ENCODE results near the gene ADISSP.
A peak's percentile ranks its signal among the peaks of the same experiment; 100 is the strongest.
"Not testable (repeated sequence)": the region's sequence is repeated elsewhere in the genome, so short reads cannot be mapped to it uniquely, and the experiment has no call there.

The ADISSP gene

GRCh38 chr20:3789201-3789600 lies 21.6 kb upstream of the ADISSP start:
- H3K9ac ChIP-seq (ENCODE audit: low read depth, low read length); H3K36me3 ChIP-seq (ENCODE audit: insufficient read depth, low read length); H3K4me1 ChIP-seq (ENCODE audit: insufficient read depth, low read length); H3K9me3 ChIP-seq (ENCODE audit: control insufficient read depth, insufficient read depth, low read length): not testable (repeated sequence)

DNA sequence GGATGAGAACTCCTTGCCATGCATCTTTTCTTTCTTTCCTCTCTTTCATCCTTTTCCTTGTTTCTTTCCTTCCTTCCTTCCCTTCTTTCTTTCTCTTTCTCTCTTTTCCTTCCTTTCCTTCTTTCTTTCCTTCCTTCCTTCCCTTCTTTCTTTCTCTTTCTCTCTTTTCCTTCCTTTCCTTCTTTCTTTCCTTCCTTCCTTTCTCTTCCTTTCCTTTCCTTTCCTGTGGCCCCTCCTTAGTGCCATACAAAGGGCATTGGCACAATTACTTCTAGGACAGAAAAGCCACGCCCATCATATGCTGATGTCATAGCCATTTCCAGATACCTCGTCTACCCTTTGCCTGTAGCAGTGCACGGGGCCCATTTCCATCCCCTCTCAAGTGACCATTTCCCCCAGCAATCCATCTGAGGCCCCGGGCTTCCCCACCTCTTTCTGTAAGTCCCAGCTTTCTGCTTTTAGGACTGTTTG lies 21.2 kb upstream of the ADISSP start:
- Histone ChIP-seq H3K4me1 (ENCODE audit: insufficient read depth, low read length) (no peaks in the 10 kb centered on the region; the same call in 1 of the 2 replicates), H3K9me3 (ENCODE audit: control insufficient read depth, insufficient read depth, low read length) (no peaks in the 10 kb centered on the region), H3K9ac (ENCODE audit: low read depth, low read length) (no peak overlapping the region), H3K36me3 (ENCODE audit: insufficient read depth, low read length) (no peaks in the 10 kb centered on the region)

DNA sequence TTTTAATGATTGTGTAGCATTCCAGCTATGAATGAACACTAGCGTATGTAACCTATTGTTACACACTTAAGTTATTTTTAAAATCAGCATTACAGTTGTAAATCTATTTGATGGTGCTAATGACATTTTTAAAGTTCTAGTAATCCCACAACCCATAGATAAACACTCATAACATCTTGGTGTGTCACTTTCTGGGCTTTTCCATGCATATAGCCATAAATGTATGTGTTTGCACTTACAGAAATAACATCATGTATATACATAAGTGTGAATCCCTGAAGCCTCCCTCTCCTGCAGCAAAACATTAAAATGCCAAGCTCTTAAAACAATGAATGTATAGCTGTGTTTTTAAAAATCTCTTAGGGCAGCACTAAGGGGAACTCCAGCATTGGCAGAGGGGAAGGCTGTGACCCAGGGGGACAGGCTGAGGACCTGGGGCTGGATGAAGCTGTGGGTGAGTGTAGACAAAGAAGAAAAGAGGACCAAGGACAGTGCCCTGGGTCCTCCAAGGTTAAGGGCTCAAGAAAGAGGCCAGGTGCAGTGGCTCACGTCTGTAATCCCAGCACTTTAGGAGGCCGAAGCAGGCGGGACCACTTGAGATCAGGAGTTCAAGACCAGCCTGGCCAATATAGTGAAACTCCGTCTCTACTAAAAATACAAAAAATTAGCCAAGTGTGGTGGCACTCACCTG lies 19.9 kb upstream of the ADISSP start:
- H3K36me3 ChIP-seq (ENCODE audit: insufficient read depth, low read length): no peaks in the 10 kb centered on the region; the same call in 1 of the 2 replicates
- no peaks in the 10 kb centered on the region; the same call in 1 of the 2 replicates for H3K4me1 ChIP-seq (ENCODE audit: insufficient read depth, low read length)
- H3K9ac ChIP-seq (ENCODE audit: low read depth, low read length): peak overlapping the region; percentile 13; the same call in 1 of the 2 replicates
- H3K9me3 ChIP-seq (ENCODE audit: control insufficient read depth, insufficient read depth, low read length): no peaks in the 10 kb centered on the region

GRCh38 chr20:3786665-3787323 lies 19.2 kb upstream of the ADISSP start, which contains the start of gene CENPB:
Gene CENPB, minus strand, starts transcription at chr20:3786740. Its CDS starts 257 bp downstream, at chr20:3786483.
- H3K36me3 ChIP-seq (ENCODE audit: insufficient read depth, low read length): no peaks in the 10 kb centered on the region; the same call in 1 of the 2 replicates
- peak within 1 kb of the TSS; percentile 47 for H3K9ac ChIP-seq (ENCODE audit: low read depth, low read length)
- H3K4me1 ChIP-seq (ENCODE audit: insufficient read depth, low read length): no peaks in the 10 kb centered on the region; the same call in 1 of the 2 replicates
- H3K9me3 ChIP-seq (ENCODE audit: control insufficient read depth, insufficient read depth, low read length): no peaks in the 10 kb centered on the region

GRCh38 chr20:3786126-3786484 lies 18.6 kb upstream of the ADISSP start:
- Histone ChIP-seq H3K4me1 (ENCODE audit: insufficient read depth, low read length) (no peaks in the 10 kb centered on the region; the same call in 1 of the 2 replicates), H3K36me3 (ENCODE audit: insufficient read depth, low read length) (no peaks in the 10 kb centered on the region; the same call in 1 of the 2 replicates), H3K9me3 (ENCODE audit: control insufficient read depth, insufficient read depth, low read length) (no peaks in the 10 kb centered on the region), H3K9ac (ENCODE audit: low read depth, low read length) (peak overlapping the region; percentile 47)

DNA sequence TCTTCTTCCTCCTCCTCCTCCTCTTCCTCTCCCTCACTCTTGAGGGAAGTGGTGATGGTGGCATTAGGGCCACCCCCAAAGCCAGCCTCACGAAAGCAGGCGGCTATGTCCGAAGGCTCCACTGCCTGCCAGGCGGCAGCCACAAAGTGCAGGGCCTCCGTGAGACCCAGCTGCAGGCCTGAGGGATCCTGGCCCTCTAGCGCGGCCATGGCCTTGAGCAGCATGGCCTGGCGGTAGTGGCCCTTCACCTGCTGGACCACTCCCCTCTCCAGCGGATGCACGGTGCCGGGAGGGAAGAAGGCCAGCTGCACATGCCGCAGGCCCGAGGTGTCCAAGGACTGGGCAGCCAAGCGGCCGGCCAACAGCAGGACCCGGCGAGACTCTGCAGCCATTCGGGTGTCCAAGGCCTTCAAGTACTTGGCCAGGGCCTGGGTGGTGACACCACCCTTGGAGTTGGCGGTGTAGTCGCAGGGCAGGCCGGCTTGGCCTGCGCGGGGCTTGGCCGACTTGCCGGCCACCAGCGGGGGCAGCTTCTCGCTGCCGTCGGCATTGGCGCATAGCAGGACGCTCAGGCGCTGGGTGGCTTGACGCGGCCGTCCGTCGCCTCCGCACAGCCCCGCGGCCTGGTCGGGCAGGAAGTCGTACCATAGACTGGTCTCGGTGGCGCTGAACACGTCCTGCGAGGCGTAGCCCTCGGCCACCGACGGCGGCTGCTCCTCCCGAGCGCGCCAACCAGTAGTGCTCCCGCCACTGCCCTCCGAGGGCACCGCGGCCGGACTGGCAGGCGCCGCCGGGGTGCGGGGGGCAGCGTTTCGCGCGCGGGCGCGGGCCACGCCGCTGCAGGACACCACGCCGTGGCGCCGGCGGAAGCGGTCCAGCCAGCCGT lies 17.9 kb upstream of the ADISSP start:
- H3K9me3 ChIP-seq (ENCODE audit: control insufficient read depth, insufficient read depth, low read length): no peaks in the 10 kb centered on the region
- H3K36me3 ChIP-seq (ENCODE audit: insufficient read depth, low read length): no peaks in the 10 kb centered on the region; the same call in 1 of the 2 replicates
- peak overlapping the region; percentile 47 for H3K9ac ChIP-seq (ENCODE audit: low read depth, low read length)
- H3K4me1 ChIP-seq (ENCODE audit: insufficient read depth, low read length): no peaks in the 10 kb centered on the region; the same call in 1 of the 2 replicates

DNA sequence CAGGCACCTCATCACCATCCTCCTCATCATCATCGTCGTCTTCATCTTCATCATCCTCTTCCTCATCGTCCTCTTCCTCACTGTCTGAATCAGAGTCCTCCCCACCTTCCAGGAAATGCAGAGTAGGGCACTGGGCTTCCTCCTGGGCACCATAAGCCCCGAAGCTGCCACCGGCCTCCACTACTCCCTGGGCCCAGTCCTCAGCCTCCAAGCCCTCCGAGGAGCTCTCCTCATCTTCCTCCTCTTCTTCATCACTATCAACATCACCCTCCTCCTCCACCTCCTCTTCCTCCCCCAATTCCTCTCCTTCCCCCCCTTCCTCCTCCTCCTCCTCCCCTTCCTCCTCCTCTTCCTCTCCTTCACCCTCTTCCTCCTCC lies 17.3 kb upstream of the ADISSP start:
- Histone ChIP-seq H3K9ac (ENCODE audit: low read depth, low read length) (no peak overlapping the region), H3K9me3 (ENCODE audit: control insufficient read depth, insufficient read depth, low read length) (no peaks in the 10 kb centered on the region), H3K36me3 (ENCODE audit: insufficient read depth, low read length) (no peaks in the 10 kb centered on the region; the same call in 1 of the 2 replicates), H3K4me1 (ENCODE audit: insufficient read depth, low read length) (no peaks in the 10 kb centered on the region; the same call in 1 of the 2 replicates)

GRCh38 chr20:3784216-3784853 lies 16.8 kb upstream of the ADISSP start:
- Histone ChIP-seq H3K9me3 (ENCODE audit: control insufficient read depth, insufficient read depth, low read length) (no peaks in the 10 kb centered on the region), H3K36me3 (ENCODE audit: insufficient read depth, low read length) (no peaks in the 10 kb centered on the region; the same call in 1 of the 2 replicates), H3K4me1 (ENCODE audit: insufficient read depth, low read length) (no peaks in the 10 kb centered on the region; the same call in 1 of the 2 replicates), H3K9ac (ENCODE audit: low read depth, low read length) (no peak overlapping the region)

DNA sequence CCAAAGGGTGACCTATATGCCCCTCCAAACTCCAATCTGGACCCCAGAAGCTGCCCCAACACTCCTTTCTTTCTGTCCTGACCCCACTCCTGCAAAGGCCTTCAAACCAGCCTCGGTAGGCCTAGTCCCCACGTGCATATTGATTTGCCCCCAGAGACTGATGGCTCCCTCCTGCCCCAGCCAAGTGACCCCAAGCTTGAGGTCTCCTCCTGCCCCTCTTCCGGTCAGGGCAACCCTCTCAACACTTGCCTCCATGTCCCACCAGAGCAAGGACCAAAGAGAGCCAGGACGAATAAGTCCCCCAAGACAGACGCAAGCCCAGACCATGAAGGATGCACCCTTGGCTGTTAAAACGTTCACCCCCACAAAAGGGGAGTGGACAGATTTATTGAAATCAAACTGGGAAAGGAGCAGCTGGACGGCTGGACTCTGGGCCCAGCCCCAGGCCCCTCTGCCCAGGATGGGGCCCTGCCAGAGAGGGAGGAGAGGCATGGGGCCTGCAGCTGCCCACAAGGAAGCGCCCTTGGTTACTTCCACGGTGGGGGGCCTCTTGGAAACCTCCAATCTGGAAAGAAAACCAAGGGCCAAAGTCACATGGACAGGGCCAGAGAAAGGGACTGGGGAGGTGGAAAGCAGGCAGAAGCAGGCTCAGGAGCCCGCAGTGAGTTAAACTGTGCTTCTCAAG lies 16.1 kb upstream of the ADISSP start:
- H3K4me1 ChIP-seq (ENCODE audit: insufficient read depth, low read length): no peaks in the 10 kb centered on the region; the same call in 1 of the 2 replicates
- no peak overlapping the region for H3K9ac ChIP-seq (ENCODE audit: low read depth, low read length)
- no peaks in the 10 kb centered on the region for H3K9me3 ChIP-seq (ENCODE audit: control insufficient read depth, insufficient read depth, low read length)
- no peaks in the 10 kb centered on the region; the same call in 1 of the 2 replicates for H3K36me3 ChIP-seq (ENCODE audit: insufficient read depth, low read length)

- H3K9ac ChIP-seq (ENCODE audit: low read depth, low read length): no peak overlapping the region
- H3K9me3 ChIP-seq (ENCODE audit: control insufficient read depth, insufficient read depth, low read length): no peaks in the 10 kb centered on the region
- no peaks in the 10 kb centered on the region; the same call in 1 of the 2 replicates for H3K36me3 ChIP-seq (ENCODE audit: insufficient read depth, low read length)
- H3K4me1 ChIP-seq (ENCODE audit: insufficient read depth, low read length): no peaks in the 10 kb centered on the region; the same call in 1 of the 2 replicates
Measured at GRCh38 chr20:3783068-3783489, 15.5 kb upstream of the ADISSP start.

DNA sequence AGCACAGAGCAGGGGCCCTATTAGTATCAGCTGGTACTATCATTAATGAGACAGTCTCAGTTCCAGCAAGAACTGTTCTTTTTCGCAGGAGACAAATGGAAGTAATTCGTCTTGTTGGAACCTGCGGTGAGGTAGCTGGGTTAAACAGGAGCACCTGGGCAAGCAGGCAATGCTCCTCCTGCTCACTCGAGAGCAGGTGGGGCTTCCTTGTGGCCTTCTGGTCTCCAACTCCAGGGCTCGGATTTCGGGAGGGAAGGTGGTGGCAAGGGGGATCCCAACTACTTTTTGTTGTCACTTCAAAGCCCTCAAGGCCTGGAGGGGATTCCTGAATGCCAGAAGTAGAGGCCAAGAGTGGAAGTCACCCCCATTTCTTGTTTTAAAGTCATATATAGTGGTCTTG lies 15.0 kb upstream of the ADISSP start:
- H3K4me1 ChIP-seq (ENCODE audit: insufficient read depth, low read length): no peaks in the 10 kb centered on the region; the same call in 1 of the 2 replicates

DNA sequence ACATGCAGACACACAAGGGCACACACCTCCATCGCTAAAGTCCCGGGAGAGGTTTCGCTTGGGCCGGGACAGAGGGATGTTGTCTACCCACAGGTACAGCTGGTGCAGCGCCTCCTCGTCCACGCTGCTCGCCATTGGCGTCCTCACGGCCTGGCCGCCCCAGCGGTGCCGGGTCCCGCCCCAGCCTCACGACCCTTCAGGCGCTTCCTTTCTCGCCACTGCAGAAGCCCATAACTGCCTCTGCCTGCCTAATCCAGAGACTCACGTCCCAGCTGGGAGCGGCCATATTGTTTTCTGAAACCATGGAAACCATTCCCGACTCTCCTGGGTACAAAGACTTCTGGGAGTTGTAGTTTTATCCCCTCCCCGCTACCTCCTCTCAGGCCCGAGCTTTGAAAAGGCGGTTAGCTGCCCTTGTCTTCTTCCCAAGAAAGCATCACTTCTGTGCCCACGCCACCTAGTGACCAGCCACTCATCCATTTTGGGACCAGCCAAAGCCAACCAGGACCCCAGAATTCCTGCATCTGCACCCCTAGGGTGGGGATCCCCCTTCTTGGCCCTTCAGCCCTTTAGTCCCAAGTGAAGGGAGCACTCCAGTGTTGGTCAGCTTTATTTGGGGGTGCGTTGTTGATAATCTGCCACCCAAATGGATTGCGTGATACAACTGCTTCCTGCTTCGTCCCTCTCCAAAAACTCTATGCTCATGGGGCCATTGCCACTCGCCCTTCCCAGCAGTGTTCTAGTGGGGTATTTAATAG lies 13.8 kb upstream of the ADISSP start, which contains the start of gene SPEF1:
SPEF1 (minus strand) TSS at position 296 of the 758 bp plus-strand sequence; CDS start at position 135, 161 bp downstream.
- Histone ChIP-seq H3K4me1 (ENCODE audit: insufficient read depth, low read length) (no peaks in the 10 kb centered on the region; the same call in 1 of the 2 replicates), H3K9ac (ENCODE audit: low read depth, low read length) (peak within 1 kb of the TSS; percentile 47; the same call in 1 of the 2 replicates), H3K36me3 (ENCODE audit: insufficient read depth, low read length) (no peaks in the 10 kb centered on the region; the same call in 1 of the 2 replicates), H3K9me3 (ENCODE audit: control insufficient read depth, insufficient read depth, low read length) (no peaks in the 10 kb centered on the region)

More for the DNA sequence above, 15.0 kb upstream of the ADISSP start:
- Histone ChIP-seq H3K36me3 (ENCODE audit: insufficient read depth, low read length) (no peaks in the 10 kb centered on the region; the same call in 1 of the 2 replicates), H3K9me3 (ENCODE audit: control insufficient read depth, insufficient read depth, low read length) (no peaks in the 10 kb centered on the region), H3K9ac (ENCODE audit: low read depth, low read length) (no peak overlapping the region)

Measured in ES-I3 (cell line).